ENCODE results near the gene IFIT1B.
A peak's percentile ranks its signal among the peaks of the same experiment; 100 is the strongest.

The IFIT1B gene

GRCh38 chr10:89414879-89415821 lies 37.3 kb downstream of the IFIT1B start:
- DNase-seq = peak; percentile 32 to 54

- DNase-seq = no peak
These were observed 38.6 kb downstream of the IFIT1B start for GRCh38 chr10:89416465-89416864.

GRCh38 chr10:89419548-89419947 lies 41.7 kb downstream of the IFIT1B start:
- peak; percentile 17 to 59 for DNase-seq

GRCh38 chr10:89421018-89421476 lies 43.2 kb downstream of the IFIT1B start:
- DNase-seq = no peak

GRCh38 chr10:89425000-89425399 lies 47.1 kb downstream of the IFIT1B start:
- DNase-seq = no peak

GRCh38 chr10:89426230-89426868 lies 48.5 kb downstream of the IFIT1B start:
- DNase-seq = peak in 1 of 2 donors; percentile 43

- no peak for DNase-seq
These were observed 49.8 kb downstream of the IFIT1B start for GRCh38 chr10:89427629-89428028.

GRCh38 chr10:89428877-89429276 lies 51.0 kb downstream of the IFIT1B start:
- DNase-seq = no peak

- no peak for DNase-seq
These were observed 54.1 kb downstream of the IFIT1B start for GRCh38 chr10:89431977-89432376.
